HEK293 (cell line): ENCODE results near the gene CDYL2.

ENCODE experiments used
- HOXA7 ChIP-seq: sonication (generic); formaldehyde crosslinking; IDR thresholded peaks from 2 replicates; pipeline ENCODE4 v1.8.1; 2022; ENCODE audit warnings: missing genetic modification reagents, borderline replicate concordance
- REST ChIP-seq: fragments of 450-650 bp; formaldehyde crosslinking; IDR thresholded peaks from 2 replicates; pipeline ENCODE4 v1.5.1; 2016; ENCODE audit warnings: missing biosample characterization, missing genetic modification characterization
- ZNF121 ChIP-seq: fragments of 450-650 bp; formaldehyde crosslinking; IDR thresholded peaks from 2 replicates; pipeline ENCODE4 v1.5.1; 2016; ENCODE audit warnings: missing biosample characterization, missing genetic modification characterization
- ZNF23 ChIP-seq: fragments of 450-650 bp; formaldehyde crosslinking; IDR thresholded peaks from 2 replicates; pipeline ENCODE4 v1.5.1; 2016; ENCODE audit warnings: missing biosample characterization, missing genetic modification characterization, borderline replicate concordance

GRCh38 chr16:80667251-80667560, 137.2 kb downstream of the CDYL2 start:
- TF ChIP-seq HOXA7 (no peak), ZNF23 (tag by site-specific recombination) (no peak), REST (tag by site-specific recombination) (no peak), ZNF121 (tag by site-specific recombination) (no peak)
